ENCODE measurements around the gene TNFAIP8L3.

DNA sequence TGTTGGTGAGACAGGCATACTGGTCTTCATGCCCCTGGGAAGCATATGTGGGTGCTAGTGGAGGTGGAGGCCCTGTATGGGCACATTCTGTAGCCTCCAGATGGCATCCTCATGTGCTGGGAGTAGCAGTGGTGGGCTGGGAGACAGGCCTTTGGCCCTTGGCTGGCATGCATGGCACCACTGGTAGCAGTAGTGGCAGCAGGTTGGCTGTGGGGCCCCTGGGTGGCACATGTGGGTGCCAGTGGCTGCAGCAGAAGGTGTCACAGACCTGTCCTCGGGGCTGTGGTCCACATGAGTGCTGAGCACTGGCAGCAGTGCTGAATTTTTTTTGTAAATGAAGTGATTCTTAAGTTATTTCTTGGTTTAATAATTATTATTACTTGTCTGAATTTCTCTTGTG is 71.2 kb downstream of the TNFAIP8L3 start:
- TF ChIP-seq, protein P1, sequence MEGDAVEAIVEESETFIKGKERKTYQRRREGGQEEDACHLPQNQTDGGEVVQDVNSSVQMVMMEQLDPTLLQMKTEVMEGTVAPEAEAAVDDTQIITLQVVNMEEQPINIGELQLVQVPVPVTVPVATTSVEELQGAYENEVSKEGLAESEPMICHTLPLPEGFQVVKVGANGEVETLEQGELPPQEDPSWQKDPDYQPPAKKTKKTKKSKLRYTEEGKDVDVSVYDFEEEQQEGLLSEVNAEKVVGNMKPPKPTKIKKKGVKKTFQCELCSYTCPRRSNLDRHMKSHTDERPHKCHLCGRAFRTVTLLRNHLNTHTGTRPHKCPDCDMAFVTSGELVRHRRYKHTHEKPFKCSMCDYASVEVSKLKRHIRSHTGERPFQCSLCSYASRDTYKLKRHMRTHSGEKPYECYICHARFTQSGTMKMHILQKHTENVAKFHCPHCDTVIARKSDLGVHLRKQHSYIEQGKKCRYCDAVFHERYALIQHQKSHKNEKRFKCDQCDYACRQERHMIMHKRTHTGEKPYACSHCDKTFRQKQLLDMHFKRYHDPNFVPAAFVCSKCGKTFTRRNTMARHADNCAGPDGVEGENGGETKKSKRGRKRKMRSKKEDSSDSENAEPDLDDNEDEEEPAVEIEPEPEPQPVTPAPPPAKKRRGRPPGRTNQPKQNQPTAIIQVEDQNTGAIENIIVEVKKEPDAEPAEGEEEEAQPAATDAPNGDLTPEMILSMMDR (conservative IDR thresholded peaks at IDR 0.05; ENCODE audit: low read length): no peak
- TF ChIP-seq EZH2phosphoT487 (IDR thresholded peaks at IDR 0.05; ENCODE audit: borderline replicate concordance): no peak

Measured in Loucy (cell line).